RWPE1 (cell line): ENCODE data around the gene MYOM3.

Experiments used
- CTCF ChIA-PET: fragments of 350-600 bp; sonication (Branson Sonifier 250); formaldehyde crosslinking; extraction: SDS; loops from one replicate; lab custom pipeline; 2021; lab: Yijun Ruan, JAX
- POLR2A ChIA-PET: fragments of 400-600 bp; formaldehyde crosslinking; extraction: SDS; loops from one replicate; lab custom pipeline; 2020; ENCODE audit warnings: antibody characterized with exemption; ENCODE audit not compliant: low non-redundant PET; lab: Yijun Ruan, JAX
- DNase-seq: peaks from one replicate; pipeline ENCODE4 v3.0.0; 2012; ENCODE audit warnings: low spot score
- H3K27ac ChIP-seq: fragments of 450-650 bp; 2 replicates; pipeline ENCODE4 v1.5.1; 2017
- CTCF ChIP-seq: fragments of 450-650 bp; conservative IDR thresholded peaks from 2 replicates; pipeline ENCODE4 v1.5.1; 2017; ENCODE audit warnings: low read depth, mild to moderate bottlenecking

The MYOM3 gene

GRCh38 chr1:24101796-24102586 lies 9.9 kb downstream of the MYOM3 start:
- TF ChIP-seq CTCF: no peak
- no peak for DNase-seq
- ChIA-PET CTCF (interaction anchor here (0.6 to 0.7 kb wide), 2 partner anchors 30 to 825 kb away, joined by 3 read pairs; no protein-coding TSS in a partner anchor), POLR2A (no interaction called here)
- peak overlapping the region; percentile 50 for H3K27ac ChIP-seq

- POLR2A ChIA-PET: interaction anchor here (0.7 kb wide), 1 partner anchor 70 kb away, joined by 5 read pairs; no protein-coding TSS in a partner anchor
- TF ChIP-seq CTCF: no peak
- no peak for DNase-seq
- no peak overlapping the region for H3K27ac ChIP-seq
- CTCF ChIA-PET: no interaction called here
Observed at GRCh38 chr1:24100945-24101737, 10.8 kb downstream of the MYOM3 start.

- CTCF ChIA-PET: no interaction called here
- TF ChIP-seq CTCF: no peak
- POLR2A ChIA-PET: no interaction called here
- H3K27ac ChIP-seq: peak overlapping the region; percentile 5; the same call in 1 of the 2 replicates
- DNase-seq: no peak
Observed at GRCh38 chr1:24098943-24099638, 12.8 kb downstream of the MYOM3 start.

GRCh38 chr1:24098102-24098501 lies 13.8 kb downstream of the MYOM3 start:
- H3K27ac ChIP-seq: no peak overlapping the region
- no peak for TF ChIP-seq CTCF
- POLR2A ChIA-PET: no interaction called here
- DNase-seq: no peak
- CTCF ChIA-PET: no interaction called here

GRCh38 chr1:24097663-24098062 lies 14.3 kb downstream of the MYOM3 start:
- TF ChIP-seq CTCF: no peak
- CTCF ChIA-PET: no interaction called here
- DNase-seq: no peak
- H3K27ac ChIP-seq: no peak overlapping the region
- POLR2A ChIA-PET: no interaction called here

- TF ChIP-seq CTCF: no peak
- POLR2A ChIA-PET: no interaction called here
- DNase-seq: no peak
- no peak overlapping the region for H3K27ac ChIP-seq
- CTCF ChIA-PET: no interaction called here
Observed at GRCh38 chr1:24096739-24097103, 15.2 kb downstream of the MYOM3 start.
